SK-N-SH treated with all-trans-retinoic acid at 6 μM for 48 hours (cell line): ENCODE data around the gene SLC12A9.

ENCODE experiments used
- ISL1 ChIP-seq: fragments of 250-450 bp; sonication (Bioruptor Pico); IDR thresholded peaks from 2 replicates; pipeline ENCODE4 v2.1.2; 2022; ENCODE audit warnings: mild to moderate bottlenecking, moderate library complexity
- PATZ1 ChIP-seq: fragments of 250-450 bp; sonication (Bioruptor Pico); IDR thresholded peaks from 2 replicates; pipeline ENCODE4 v1.8.0; 2020; ENCODE audit warnings: mild to moderate bottlenecking, moderate library complexity, borderline replicate concordance
- TOX ChIP-seq: fragments of 250-450 bp; sonication (Bioruptor Pico); IDR thresholded peaks from 2 replicates; pipeline ENCODE4 v1.8.0; 2021; ENCODE audit warnings: mild to moderate bottlenecking, moderate library complexity, borderline replicate concordance
- TSHZ2 ChIP-seq: fragments of 250-450 bp; sonication (Bioruptor Pico); IDR thresholded peaks from 2 replicates; pipeline ENCODE4 v1.5.0; 2020; ENCODE audit warnings: mild to moderate bottlenecking, moderate library complexity
- ZNF565 ChIP-seq: fragments of 450-650 bp; formaldehyde crosslinking; conservative IDR thresholded peaks from 2 replicates; pipeline ENCODE4 v1.5.0; 2020; ENCODE audit warnings: low read depth, mild to moderate bottlenecking, moderate library complexity

GRCh38 chr7:100894860-100895700, 42.6 kb downstream of the SLC12A9 start:
- TF ChIP-seq TSHZ2 (CRISPR knock-in tag), result no peak
- TF ChIP-seq ZNF565 (CRISPR knock-in tag), result no peak
- peak; percentile 84; the same call in 1 of the 2 replicates for TF ChIP-seq PATZ1 (CRISPR knock-in tag)
- no peak for TF ChIP-seq TOX (CRISPR knock-in tag)
- no peak for TF ChIP-seq ISL1 (CRISPR knock-in tag)
